Measurements from ENCODE around the gene ARHGEF33. TPM values are rescaled to one million over a fixed set of nuclear protein-coding genes. Genes with fewer than 3 reads are reported as not detected.

Gene ARHGEF33
- polyA plus RNA-seq, 1 of the 3 experiments (the other 2 are of a cell fraction) = 0.25 TPM

GRCh38 chr2:38959938-38960608 lies 70.4 kb downstream of the ARHGEF33 start:
- Histone ChIP-seq H3K4me2 (no peak overlapping the region), H3K9me2 (no peaks in the 10 kb centered on the region), H3K4me3 (ENCODE audit: low read depth in 2 of 2, low read length in 1 of 2) (peak overlapping the region in 1 of 2 experiments; percentile 27; a peak in 1 of 4 replicates), H3K4me1 (ENCODE audit: control insufficient read depth in 1 of 2, insufficient read depth in 2 of 2, low read depth in 1 of 2, low read length in 1 of 2) (peaks cover 0 to 3% of the 10 kb centered on the region in 2 experiments; a peak in 1 of 4 replicates), H4K20me1 (ENCODE audit: insufficient read depth) (no peaks in the 10 kb centered on the region), H2AFZ (ENCODE audit: low read depth) (no peak overlapping the region), H3F3A (replicated peaks; ENCODE audit: insufficient read depth) (no peaks in the 10 kb centered on the region), H3K36me3 (replicated peaks in 1 of 2; ENCODE audit: control insufficient read depth in 1 of 2, insufficient read depth in 2 of 2, low read length in 1 of 2) (no peaks in the 10 kb centered on the region), H3K27me3 (ENCODE audit: insufficient read depth) (no peaks in the 10 kb centered on the region), H3K9me3 (no peaks in the 10 kb centered on the region), H3K27ac (ENCODE audit: low read depth in 2 of 2, low read length in 1 of 2) (no peak overlapping the region), H3K79me2 (ENCODE audit: insufficient read depth) (no peaks in the 10 kb centered on the region), H3K9ac (no peak overlapping the region)
- no peak for TF ChIP-seq MEF2A (IDR thresholded peaks at IDR 0.05; ENCODE audit: borderline replicate concordance, low read depth)
- TF ChIP-seq NRF1 (IDR thresholded peaks at IDR 0.05; ENCODE audit: low read depth, low read length) = peak; percentile 52
- TF ChIP-seq POLR2AphosphoS5 (IDR thresholded peaks at IDR 0.05; ENCODE audit: low read depth, low read length) = no peak
- TF ChIP-seq MAX (IDR thresholded peaks at IDR 0.05; ENCODE audit: low read depth) = peak; percentile 67
- peak; percentile 91 for DNase-seq
- 59% methylated on average over 65 of the region's 97 CpGs for WGBS (ENCODE audit: low lambda C conversion rate)
- CTCF ChIA-PET = interaction anchor here (0.6 to 7.1 kb wide), 3 partner anchors 12 to 269 kb away, joined by 3 to 76 read pairs (median 3); no protein-coding TSS in a partner anchor
- POLR2A ChIA-PET = no interaction called here

GRCh38 chr2:38960609-38961320 lies 71.1 kb downstream of the ARHGEF33 start:
- H3K9ac ChIP-seq = no peak overlapping the region
- WGBS (ENCODE audit: low lambda C conversion rate) = 76% methylated on average over 34 of the region's 34 CpGs
- H3F3A ChIP-seq (replicated peaks; ENCODE audit: insufficient read depth) = no peaks in the 10 kb centered on the region
- H3K4me1 ChIP-seq (ENCODE audit: control insufficient read depth in 1 of 2, insufficient read depth in 2 of 2, low read depth in 1 of 2, low read length in 1 of 2) = peaks cover 0 to 3% of the 10 kb centered on the region in 2 experiments; a peak in 1 of 4 replicates
- H4K20me1 ChIP-seq (ENCODE audit: insufficient read depth) = no peaks in the 10 kb centered on the region
- H3K27me3 ChIP-seq (ENCODE audit: insufficient read depth) = no peaks in the 10 kb centered on the region
- H3K9me2 ChIP-seq = no peaks in the 10 kb centered on the region
- ChIA-PET CTCF (interaction anchor here (7.1 kb wide), 1 partner anchor 12 kb away, joined by 76 read pairs; no protein-coding TSS in a partner anchor), POLR2A (no interaction called here)
- H3K9me3 ChIP-seq = no peaks in the 10 kb centered on the region
- H3K4me3 ChIP-seq (ENCODE audit: low read depth in 2 of 2, low read length in 1 of 2) = peak overlapping the region in 1 of 2 experiments; percentile 27; a peak in 1 of 4 replicates
- DNase-seq = no peak
- H3K4me2 ChIP-seq = no peak overlapping the region
- H2AFZ ChIP-seq (ENCODE audit: low read depth) = no peak overlapping the region
- H3K27ac ChIP-seq (ENCODE audit: low read depth in 2 of 2, low read length in 1 of 2) = no peak overlapping the region
- H3K79me2 ChIP-seq (ENCODE audit: insufficient read depth) = no peaks in the 10 kb centered on the region
- TF ChIP-seq REST (IDR thresholded peaks at IDR 0.05; ENCODE audit: low read depth, low read length) (no peak), EZH2phosphoT487 (IDR thresholded peaks at IDR 0.05; ENCODE audit: borderline replicate concordance, low read depth) (no peak), RXRA (IDR thresholded peaks at IDR 0.05; ENCODE audit: borderline replicate concordance, low read depth) (no peak), SIN3A (IDR thresholded peaks at IDR 0.05; ENCODE audit: borderline replicate concordance, low read depth, low read length) (no peak), ELF1 (IDR thresholded peaks at IDR 0.05) (no peak), POLR2AphosphoS5 (IDR thresholded peaks at IDR 0.05; ENCODE audit: low read depth, low read length) (no peak)
- no peaks in the 10 kb centered on the region for H3K36me3 ChIP-seq (replicated peaks in 1 of 2; ENCODE audit: control insufficient read depth in 1 of 2, insufficient read depth in 2 of 2, low read length in 1 of 2)

Measured in SK-N-SH (cell line).